Measurements from ENCODE around the gene MCM10. TPM values are rescaled to one million over a fixed set of nuclear protein-coding genes. Genes with fewer than 3 reads are reported as not detected.

Gene MCM10
- total RNA-seq, 1 experiment from 2014 or later = 22.8 TPM

DNA sequence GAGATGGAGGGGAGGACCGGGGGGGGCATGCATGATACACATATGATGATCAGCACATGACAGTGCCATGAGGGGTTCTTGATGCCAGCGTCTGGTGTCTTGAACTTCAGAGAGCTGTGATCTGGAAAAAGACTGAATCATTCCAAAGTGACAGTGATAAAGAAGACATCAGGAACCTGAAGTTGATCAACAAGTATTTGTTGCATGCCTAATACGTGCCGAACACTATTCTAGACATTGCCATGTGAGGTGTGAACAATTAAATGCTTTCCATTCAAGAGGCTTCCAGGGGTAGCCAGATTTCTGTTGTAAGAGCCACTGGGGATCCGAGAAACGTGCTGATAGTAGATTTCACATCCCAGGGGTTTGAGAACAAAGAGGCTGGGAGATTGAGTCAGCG lies 6.2 kb downstream of the MCM10 start:
- no peaks in the 10 kb centered on the region for H3K4me1 ChIP-seq (ENCODE audit: control insufficient read depth, insufficient read depth, low read length)
- ATAC-seq (no peak), DNase-seq (ENCODE audit: low read depth, low spot score) (no peak)
- intact Hi-C loops (cut with micrococcal nuclease; ENCODE audit: unreplicated experiment) (no loop called here), in situ Hi-C loops (cut with HindIII; ENCODE audit: low pct_unique_long_range_greater_than_20kb, low sequenced_read_pairs) (no loop called here)
- ChIA-PET POLR2A (no interaction called here), CTCF (no interaction called here)
- no peaks in the 10 kb centered on the region for H3K9me3 ChIP-seq (ENCODE audit: control insufficient read depth, insufficient read depth, low read depth, low read length)
- no peaks in the 10 kb centered on the region for H3K27me3 ChIP-seq (ENCODE audit: control insufficient read depth, insufficient read depth, low read length)
- TF ChIP-seq, protein P1, sequence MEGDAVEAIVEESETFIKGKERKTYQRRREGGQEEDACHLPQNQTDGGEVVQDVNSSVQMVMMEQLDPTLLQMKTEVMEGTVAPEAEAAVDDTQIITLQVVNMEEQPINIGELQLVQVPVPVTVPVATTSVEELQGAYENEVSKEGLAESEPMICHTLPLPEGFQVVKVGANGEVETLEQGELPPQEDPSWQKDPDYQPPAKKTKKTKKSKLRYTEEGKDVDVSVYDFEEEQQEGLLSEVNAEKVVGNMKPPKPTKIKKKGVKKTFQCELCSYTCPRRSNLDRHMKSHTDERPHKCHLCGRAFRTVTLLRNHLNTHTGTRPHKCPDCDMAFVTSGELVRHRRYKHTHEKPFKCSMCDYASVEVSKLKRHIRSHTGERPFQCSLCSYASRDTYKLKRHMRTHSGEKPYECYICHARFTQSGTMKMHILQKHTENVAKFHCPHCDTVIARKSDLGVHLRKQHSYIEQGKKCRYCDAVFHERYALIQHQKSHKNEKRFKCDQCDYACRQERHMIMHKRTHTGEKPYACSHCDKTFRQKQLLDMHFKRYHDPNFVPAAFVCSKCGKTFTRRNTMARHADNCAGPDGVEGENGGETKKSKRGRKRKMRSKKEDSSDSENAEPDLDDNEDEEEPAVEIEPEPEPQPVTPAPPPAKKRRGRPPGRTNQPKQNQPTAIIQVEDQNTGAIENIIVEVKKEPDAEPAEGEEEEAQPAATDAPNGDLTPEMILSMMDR (IDR thresholded peaks at IDR 0.05) = no peak
- TF ChIP-seq TCF7L2 (IDR thresholded peaks at IDR 0.05; ENCODE audit: low read depth, low read length) (no peak), SIN3A (IDR thresholded peaks at IDR 0.05; ENCODE audit: borderline replicate concordance, insufficient read depth, low read depth, low read length) (no peak), POLR2AphosphoS5 (IDR thresholded peaks at IDR 0.05; ENCODE audit: low read depth, low read length) (no peak)
- TF ChIP-seq, protein P2, sequence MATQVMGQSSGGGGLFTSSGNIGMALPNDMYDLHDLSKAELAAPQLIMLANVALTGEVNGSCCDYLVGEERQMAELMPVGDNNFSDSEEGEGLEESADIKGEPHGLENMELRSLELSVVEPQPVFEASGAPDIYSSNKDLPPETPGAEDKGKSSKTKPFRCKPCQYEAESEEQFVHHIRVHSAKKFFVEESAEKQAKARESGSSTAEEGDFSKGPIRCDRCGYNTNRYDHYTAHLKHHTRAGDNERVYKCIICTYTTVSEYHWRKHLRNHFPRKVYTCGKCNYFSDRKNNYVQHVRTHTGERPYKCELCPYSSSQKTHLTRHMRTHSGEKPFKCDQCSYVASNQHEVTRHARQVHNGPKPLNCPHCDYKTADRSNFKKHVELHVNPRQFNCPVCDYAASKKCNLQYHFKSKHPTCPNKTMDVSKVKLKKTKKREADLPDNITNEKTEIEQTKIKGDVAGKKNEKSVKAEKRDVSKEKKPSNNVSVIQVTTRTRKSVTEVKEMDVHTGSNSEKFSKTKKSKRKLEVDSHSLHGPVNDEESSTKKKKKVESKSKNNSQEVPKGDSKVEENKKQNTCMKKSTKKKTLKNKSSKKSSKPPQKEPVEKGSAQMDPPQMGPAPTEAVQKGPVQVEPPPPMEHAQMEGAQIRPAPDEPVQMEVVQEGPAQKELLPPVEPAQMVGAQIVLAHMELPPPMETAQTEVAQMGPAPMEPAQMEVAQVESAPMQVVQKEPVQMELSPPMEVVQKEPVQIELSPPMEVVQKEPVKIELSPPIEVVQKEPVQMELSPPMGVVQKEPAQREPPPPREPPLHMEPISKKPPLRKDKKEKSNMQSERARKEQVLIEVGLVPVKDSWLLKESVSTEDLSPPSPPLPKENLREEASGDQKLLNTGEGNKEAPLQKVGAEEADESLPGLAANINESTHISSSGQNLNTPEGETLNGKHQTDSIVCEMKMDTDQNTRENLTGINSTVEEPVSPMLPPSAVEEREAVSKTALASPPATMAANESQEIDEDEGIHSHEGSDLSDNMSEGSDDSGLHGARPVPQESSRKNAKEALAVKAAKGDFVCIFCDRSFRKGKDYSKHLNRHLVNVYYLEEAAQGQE (IDR thresholded peaks at IDR 0.05; ENCODE audit: insufficient read depth in 1 of 2, low read depth in 2 of 2, low read length in 1 of 2) = no peak
- H3K4me3 ChIP-seq (ENCODE audit: low read depth in 2 of 2, low read length in 2 of 2) = no peak overlapping the region
- peaks cover 3% of the 10 kb centered on the region for H3K36me3 ChIP-seq (ENCODE audit: control insufficient read depth, insufficient read depth, low read length)
- no TSS peak for BruUV-seq (replicated peaks)
- H3K27ac ChIP-seq (ENCODE audit: low read length) = no peak overlapping the region

DNA sequence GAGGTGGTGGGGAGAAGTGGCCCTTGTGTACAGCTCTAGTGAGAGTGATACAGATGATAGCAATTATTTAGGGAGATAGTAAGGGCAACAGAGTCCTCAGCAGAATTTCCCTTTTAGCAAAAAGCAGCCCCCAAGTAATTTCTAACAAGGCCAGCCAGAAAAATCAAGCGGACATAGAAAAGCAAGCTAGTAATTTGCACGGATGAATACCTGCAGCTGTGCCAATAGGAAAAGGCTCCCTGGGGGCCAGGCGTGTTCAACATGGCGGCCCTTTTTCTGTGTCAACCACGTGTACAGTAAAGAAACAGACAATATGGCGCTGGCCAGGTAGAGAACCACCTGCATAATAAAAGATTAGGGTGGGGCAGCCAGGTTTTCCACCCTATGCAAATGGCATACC lies 7.4 kb downstream of the MCM10 start:
- TF ChIP-seq SIN3A (IDR thresholded peaks at IDR 0.05; ENCODE audit: borderline replicate concordance, insufficient read depth, low read depth, low read length) (no peak), TCF7L2 (IDR thresholded peaks at IDR 0.05; ENCODE audit: low read depth, low read length) (no peak), POLR2AphosphoS5 (IDR thresholded peaks at IDR 0.05; ENCODE audit: low read depth, low read length) (no peak)
- TF ChIP-seq, protein P1 (IDR thresholded peaks at IDR 0.05) = no peak
- TF ChIP-seq, protein P2 (IDR thresholded peaks at IDR 0.05; ENCODE audit: insufficient read depth in 1 of 2, low read depth in 2 of 2, low read length in 1 of 2) = no peak
- Histone ChIP-seq H3K4me1 (ENCODE audit: control insufficient read depth, insufficient read depth, low read length) (no peaks in the 10 kb centered on the region), H3K9me3 (ENCODE audit: control insufficient read depth, insufficient read depth, low read depth, low read length) (no peaks in the 10 kb centered on the region), H3K4me3 (ENCODE audit: low read depth in 2 of 2, low read length in 2 of 2) (no peak overlapping the region), H3K36me3 (ENCODE audit: control insufficient read depth, insufficient read depth, low read length) (peaks cover 3% of the 10 kb centered on the region), H3K27me3 (ENCODE audit: control insufficient read depth, insufficient read depth, low read length) (no peaks in the 10 kb centered on the region), H3K27ac (ENCODE audit: low read length) (no peak overlapping the region)
- intact Hi-C loops (cut with micrococcal nuclease; ENCODE audit: unreplicated experiment) (no loop called here), in situ Hi-C loops (cut with HindIII; ENCODE audit: low pct_unique_long_range_greater_than_20kb, low sequenced_read_pairs) (no loop called here)
- ChIA-PET POLR2A (no interaction called here), CTCF (no interaction called here)
- ATAC-seq = no peak
- DNase-seq (ENCODE audit: low read depth, low spot score) = no peak
- BruUV-seq (replicated peaks) = no TSS peak

All from Panc1 (cell line).